Measurements from ENCODE around the gene C1orf74.

The C1orf74 gene

DNA sequence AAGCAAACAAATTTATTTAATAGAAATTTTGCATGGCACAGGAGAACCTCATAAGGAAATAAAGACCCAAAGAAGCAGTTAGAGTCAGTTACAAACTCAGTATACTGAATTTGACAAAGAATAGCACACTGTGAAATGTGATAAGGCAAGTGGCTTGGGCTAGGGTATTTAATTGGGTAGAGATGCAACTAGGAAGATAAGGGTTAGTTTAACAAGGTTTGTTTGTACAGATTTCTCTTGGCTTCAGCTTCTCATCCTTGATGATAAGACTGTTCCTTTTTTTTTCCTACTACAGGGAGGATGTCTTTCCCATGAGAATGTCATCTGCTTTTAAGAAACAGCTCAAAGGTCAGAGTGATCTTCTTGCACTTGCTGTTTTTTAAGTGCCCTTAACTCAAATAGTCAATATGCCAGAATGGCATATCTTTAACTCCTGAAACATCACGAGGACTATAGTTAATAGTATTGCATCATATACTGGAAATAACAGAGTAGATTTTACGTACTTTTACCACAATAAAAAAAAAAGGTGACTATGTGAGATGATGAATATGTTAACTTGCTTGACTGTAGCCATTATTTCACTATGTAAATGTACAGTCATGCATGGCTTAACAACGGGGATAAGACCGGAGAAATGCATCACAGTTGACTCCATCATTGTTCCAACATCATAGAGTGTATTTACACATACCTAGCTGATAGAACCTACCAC is 37.8 kb downstream of the C1orf74 start:
- no peak for DNase-seq (ENCODE audit: low read depth, low spot score)

DNA sequence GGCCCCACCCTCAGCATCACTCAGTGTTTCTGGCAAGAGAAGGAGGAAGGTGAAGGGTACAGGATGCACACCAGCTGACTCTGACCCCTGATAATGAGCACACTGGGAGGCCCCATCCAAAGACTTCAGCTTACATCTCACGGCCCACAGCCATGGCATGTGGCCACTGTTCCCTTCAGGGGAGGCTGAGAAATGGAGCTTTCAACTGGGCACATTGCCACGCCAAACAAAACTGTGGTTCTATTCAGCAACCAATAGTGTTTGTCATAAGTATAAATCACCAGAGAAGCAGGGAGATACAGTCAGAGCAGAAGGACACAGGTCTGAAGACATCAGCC is 41.2 kb downstream of the C1orf74 start:
- no peak for DNase-seq (ENCODE audit: low read depth, low spot score)

GRCh38 chr1:209742409-209743144 is 41.8 kb downstream of the C1orf74 start:
- DNase-seq (ENCODE audit: low read depth, low spot score) = no peak

DNA sequence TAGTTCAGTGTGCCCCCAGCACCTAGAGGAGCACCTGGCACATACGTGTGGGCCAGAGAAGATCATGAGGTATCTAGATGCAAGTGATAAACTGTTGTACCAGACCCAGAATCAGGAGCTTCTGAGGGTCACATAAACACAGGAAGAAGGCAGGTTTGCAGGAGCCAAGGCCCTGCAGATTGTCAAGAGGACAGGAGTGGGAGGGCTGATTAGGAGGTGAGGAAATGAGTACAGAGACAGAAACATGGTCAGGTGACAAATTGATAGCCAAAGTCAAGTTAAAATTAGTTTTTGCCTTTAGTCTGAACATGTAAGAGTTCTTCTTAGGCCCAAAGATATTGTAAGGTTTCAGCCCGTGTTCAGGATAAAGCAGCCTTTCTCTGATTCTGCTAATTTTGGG is 42.5 kb downstream of the C1orf74 start:
- DNase-seq (ENCODE audit: low read depth, low spot score) = no peak

DNA sequence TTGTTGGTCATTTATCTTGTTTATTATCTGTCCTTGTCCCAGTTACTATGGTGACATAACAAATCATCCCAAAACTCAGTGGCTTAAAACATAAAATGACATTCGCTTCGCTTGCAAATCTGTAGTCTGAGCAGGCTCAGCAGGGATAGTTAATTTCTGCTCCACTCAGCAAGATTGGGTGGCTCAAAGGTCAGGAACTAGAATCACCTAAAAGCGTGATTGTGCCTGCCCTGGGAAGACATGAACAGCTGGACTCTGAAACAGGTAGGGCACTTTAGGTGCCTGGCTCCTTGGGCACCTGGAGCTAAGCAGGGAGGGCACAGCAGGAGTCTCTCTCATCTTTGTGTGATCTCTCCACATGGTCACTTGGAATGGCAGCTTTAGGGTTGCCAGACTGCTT is 43.2 kb downstream of the C1orf74 start:
- no peak for DNase-seq (ENCODE audit: low read depth, low spot score)

- DNase-seq (ENCODE audit: low read depth, low spot score) = no peak
Observed at GRCh38 chr1:209738270-209738669, 46.1 kb downstream of the C1orf74 start.

DNA sequence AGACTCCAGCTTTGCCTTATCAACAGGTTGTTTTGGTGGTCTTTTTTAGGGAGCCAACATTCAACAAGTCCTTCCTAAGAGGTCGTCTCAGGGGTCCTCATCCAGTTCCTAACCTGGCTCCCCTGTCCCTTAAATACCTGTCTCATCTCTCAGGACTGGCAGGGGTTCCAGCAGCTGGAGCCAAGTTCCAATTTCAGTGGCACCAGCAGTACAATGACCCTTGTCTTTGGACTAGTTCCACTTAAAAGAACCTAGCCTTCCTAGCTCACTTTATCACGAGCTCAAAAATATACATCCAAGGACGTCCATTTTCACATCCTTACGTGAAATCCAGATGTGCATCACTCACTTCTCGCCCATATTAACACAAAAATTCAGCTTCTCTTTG is 47.2 kb downstream of the C1orf74 start:
- DNase-seq (ENCODE audit: low read depth, low spot score) = no peak

DNA sequence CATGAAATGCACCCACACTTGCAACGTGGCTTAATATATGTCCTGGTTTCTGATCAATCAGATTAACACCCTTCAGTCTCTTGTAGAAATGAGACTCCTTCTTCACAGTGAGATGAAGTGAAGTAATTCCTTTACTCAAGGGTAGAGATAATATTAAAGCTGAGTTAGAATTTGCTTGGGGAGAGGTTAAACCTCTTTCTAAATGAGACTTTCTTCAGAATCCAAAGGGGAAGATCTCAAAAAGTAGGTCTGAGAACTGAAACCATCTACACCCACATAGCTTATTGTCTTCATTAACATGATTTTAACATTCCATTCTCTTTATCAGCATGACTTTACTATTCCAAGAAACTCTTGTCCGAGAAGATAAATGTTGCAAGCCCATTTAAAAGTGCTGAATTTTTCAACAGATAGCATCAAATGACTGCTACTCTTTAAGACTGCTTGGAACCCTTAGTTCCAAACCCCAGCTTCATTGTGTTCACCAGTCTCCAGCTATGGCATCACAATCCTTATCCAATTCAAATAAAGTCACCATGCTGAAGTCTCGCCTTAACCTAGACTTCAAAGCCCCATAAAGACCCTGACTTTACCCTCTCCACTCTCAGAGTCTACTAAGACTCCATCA is 47.8 kb downstream of the C1orf74 start:
- no peak for DNase-seq (ENCODE audit: low read depth, low spot score)

DNA sequence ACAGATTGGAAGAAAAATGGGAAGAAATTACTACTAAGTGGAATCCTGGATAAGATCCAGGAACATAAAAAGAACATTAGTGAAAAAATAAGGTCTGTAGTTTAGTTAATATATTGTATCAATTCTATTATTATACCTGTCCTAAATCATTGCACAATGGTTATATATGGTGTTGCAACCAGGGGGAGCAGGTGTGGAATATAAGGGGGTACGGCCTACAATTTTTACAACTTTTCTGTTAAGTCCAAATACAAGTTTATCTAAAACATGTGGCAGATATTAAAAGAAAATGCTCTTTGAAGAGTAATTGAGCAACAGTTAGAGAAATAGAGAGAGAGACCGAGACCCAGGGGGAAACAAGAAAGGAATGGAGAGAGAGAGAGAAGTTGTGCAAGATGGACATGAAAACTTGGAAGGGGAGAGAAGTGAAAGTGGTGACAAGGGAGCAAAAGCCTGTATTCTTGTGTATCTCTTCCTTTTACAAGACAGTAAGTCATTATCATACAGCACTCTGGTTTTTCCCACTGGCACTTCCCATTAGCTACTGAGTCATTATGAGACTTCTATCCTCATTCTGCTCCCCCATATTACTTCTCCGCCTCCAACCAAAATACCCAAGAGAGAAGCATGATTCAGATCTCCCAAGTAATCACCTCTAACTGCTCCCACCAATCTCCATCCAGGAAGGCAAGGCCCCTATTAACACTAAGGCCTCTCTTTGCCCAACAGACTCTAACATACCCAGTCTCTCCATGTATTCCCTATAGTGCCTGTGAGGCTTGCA is 50.8 kb downstream of the C1orf74 start:
- no peak for DNase-seq (ENCODE audit: low read depth, low spot score)

DNA sequence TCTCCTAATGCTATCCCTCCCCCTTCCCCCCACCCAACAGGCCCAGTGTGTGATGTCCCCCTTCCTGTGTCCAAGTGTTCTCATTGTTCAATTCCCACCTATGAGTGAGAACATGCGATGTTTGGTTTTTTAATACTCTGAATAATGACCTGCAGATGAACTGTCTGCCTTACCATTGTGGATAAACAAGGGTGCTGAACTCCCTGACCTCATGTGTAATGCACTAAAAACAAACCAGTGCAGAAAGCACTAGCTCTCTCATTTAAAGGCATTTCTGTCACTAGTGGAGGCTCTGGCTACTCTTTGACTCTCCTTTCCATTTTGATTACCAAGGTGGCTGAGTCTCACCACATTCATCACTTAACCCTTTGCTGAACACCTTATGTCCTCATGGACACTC is 51.6 kb downstream of the C1orf74 start:
- no peak for DNase-seq (ENCODE audit: low read depth, low spot score)

- no peak for DNase-seq (ENCODE audit: low read depth, low spot score)
Observed at GRCh38 chr1:209729436-209729835, 54.9 kb downstream of the C1orf74 start.
